Ectodermal cell (in vitro differentiated cells): ENCODE data around the gene LDLRAD3.
A peak's percentile ranks its signal among the peaks of the same experiment; 100 is the strongest.

Experiments used
- H3K27ac ChIP-seq: 2 replicates; pipeline ENCODE4 v1.7.0; 2013; ENCODE audit warnings: mild to moderate bottlenecking, low read depth, low read length; ENCODE audit not compliant: insufficient read depth, poor library complexity, severe bottlenecking
- H3K27me3 ChIP-seq: 2 replicates; pipeline ENCODE4 v1.7.0; 2013; ENCODE audit warnings: mild to moderate bottlenecking, low read length; ENCODE audit not compliant: insufficient read depth, control insufficient read depth, poor library complexity, severe bottlenecking
- H3K36me3 ChIP-seq: one replicate; pipeline ENCODE4 v1.7.0; 2013; ENCODE audit warnings: low read length; ENCODE audit not compliant: control insufficient read depth, insufficient read depth
- H3K4me1 ChIP-seq: one replicate; pipeline ENCODE4 v1.7.0; 2013; ENCODE audit warnings: low read length; ENCODE audit not compliant: control insufficient read depth, insufficient read depth
- H3K4me3 ChIP-seq: 2 replicates; pipeline ENCODE4 v1.7.0; 2013; ENCODE audit warnings: low read depth, low read length, control low read depth; ENCODE audit not compliant: insufficient read depth
- H3K9me3 ChIP-seq: 2 replicates; pipeline ENCODE4 v1.7.0; 2013; ENCODE audit warnings: mild to moderate bottlenecking, low read length, moderate library complexity; ENCODE audit not compliant: control insufficient read depth
- WGBS, 2 experiments: methylation state at CpG; one replicate each; pipeline ENCODE4 v1.1.7; 2013; ENCODE audit warnings: missing lambda C conversion rate in 2 of 2; 5-methylcytosine and 5-hydroxymethylcytosine counted together

The LDLRAD3 gene

GRCh38 chr11:35935390-35935789 lies 8.5 kb upstream of the LDLRAD3 start:
- Histone ChIP-seq H3K27me3 (no peaks in the 10 kb centered on the region), H3K36me3 (no peaks in the 10 kb centered on the region)
- 91 to 95% methylated on average over 1 of the region's 1 CpG for WGBS, 2 experiments

GRCh38 chr11:35937111-35937510 lies 6.8 kb upstream of the LDLRAD3 start:
- Histone ChIP-seq H3K27me3 (no peaks in the 10 kb centered on the region), H3K4me3 (no peak overlapping the region), H3K36me3 (no peaks in the 10 kb centered on the region), H3K9me3 (no peaks in the 10 kb centered on the region), H3K4me1 (peaks cover 5% of the 10 kb centered on the region), H3K27ac (no peak overlapping the region)
- 61% methylated on average over 3 of the region's 3 CpGs for WGBS, 2 experiments

More at GRCh38 chr11:35935390-35935789, 8.5 kb upstream of the LDLRAD3 start:
- Histone ChIP-seq H3K4me1 (peaks cover 5% of the 10 kb centered on the region), H3K4me3 (no peak overlapping the region), H3K9me3 (no peaks in the 10 kb centered on the region), H3K27ac (no peak overlapping the region)

GRCh38 chr11:35937700-35938099 lies 6.2 kb upstream of the LDLRAD3 start:
- Histone ChIP-seq H3K4me1 (peaks cover 5% of the 10 kb centered on the region), H3K36me3 (no peaks in the 10 kb centered on the region)
- 83 to 87% methylated on average over 6 of the region's 6 CpGs for WGBS, 2 experiments

DNA sequence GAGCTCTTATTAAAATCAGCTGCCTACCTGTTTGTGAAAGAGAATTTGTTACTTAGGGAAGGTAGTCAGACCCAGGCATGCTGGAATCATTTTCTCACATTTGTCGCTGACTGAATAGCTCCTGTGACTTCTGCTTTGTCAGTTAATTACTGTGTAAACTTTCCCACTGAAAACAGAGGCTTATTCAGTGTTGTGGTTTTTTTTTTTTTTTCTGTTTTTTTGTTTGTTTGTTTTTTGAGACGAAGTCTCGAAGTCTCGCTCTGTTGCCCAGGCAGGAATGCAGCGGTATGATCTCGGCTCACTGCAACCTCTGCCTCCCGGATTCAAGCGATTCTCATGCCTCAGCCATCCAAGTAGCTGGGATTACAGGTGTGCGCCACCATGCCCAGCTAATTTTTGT lies 5.6 kb upstream of the LDLRAD3 start:
- Histone ChIP-seq H3K4me1 (peaks cover 8% of the 10 kb centered on the region), H3K4me3 (no peak overlapping the region), H3K27ac (no peak overlapping the region), H3K36me3 (no peaks in the 10 kb centered on the region), H3K27me3 (peaks cover 3% of the 10 kb centered on the region), H3K9me3 (no peaks in the 10 kb centered on the region)
- WGBS, 2 experiments = 86% methylated on average over 9 of the region's 9 CpGs

More at GRCh38 chr11:35937700-35938099, 6.2 kb upstream of the LDLRAD3 start:
- H3K4me3 ChIP-seq = no peak overlapping the region
- no peak overlapping the region for H3K27ac ChIP-seq
- H3K27me3 ChIP-seq = no peaks in the 10 kb centered on the region
- no peaks in the 10 kb centered on the region for H3K9me3 ChIP-seq

DNA sequence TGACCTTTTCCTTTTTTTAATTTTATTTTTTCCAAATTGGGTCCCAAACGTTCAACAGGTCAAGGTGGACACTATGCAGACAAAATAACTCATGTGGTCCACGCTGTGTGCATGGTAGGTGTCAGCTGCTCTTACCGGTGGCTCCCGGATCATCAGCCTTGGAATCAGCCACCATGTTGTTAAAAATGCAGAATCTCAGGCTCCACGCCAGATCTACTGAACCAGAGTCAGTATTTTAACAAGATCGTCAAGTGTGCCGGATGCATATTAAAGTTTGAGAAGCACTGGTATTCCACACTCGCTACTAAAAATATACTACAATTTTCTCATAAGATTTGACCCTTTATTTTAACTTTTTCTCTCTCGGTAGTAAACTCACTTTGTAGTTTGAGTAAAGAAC lies 553 bp upstream of the LDLRAD3 start:
- no peaks in the 10 kb centered on the region for H3K36me3 ChIP-seq
- peaks cover 30% of the 10 kb centered on the region for H3K4me1 ChIP-seq
- H3K27ac ChIP-seq = peak overlapping the region; percentile 67
- peaks cover 5% of the 10 kb centered on the region for H3K27me3 ChIP-seq
- H3K9me3 ChIP-seq = no peaks in the 10 kb centered on the region
- WGBS, 2 experiments = 50 to 53% methylated on average over 9 of the region's 9 CpGs
- peak overlapping the region; percentile 72 for H3K4me3 ChIP-seq

- Histone ChIP-seq H3K27ac (peak overlapping the region; percentile 20), H3K27me3 (peaks cover 5% of the 10 kb centered on the region), H3K36me3 (no peaks in the 10 kb centered on the region), H3K4me3 (peak overlapping the region; percentile 72), H3K9me3 (no peaks in the 10 kb centered on the region), H3K4me1 (peaks cover 42% of the 10 kb centered on the region)
- 11 to 12% methylated on average over 32 of the region's 32 CpGs for WGBS, 2 experiments
Measured at GRCh38 chr11:35944503-35945136, 758 bp downstream of the LDLRAD3 start.

- H3K9me3 ChIP-seq = no peaks in the 10 kb centered on the region
- H3K4me3 ChIP-seq = peak overlapping the region; percentile 72
- H3K27ac ChIP-seq = no peak overlapping the region
- H3K36me3 ChIP-seq = no peaks in the 10 kb centered on the region
- 78 to 79% methylated on average over 2 of the region's 2 CpGs for WGBS, 2 experiments
- H3K27me3 ChIP-seq = peaks cover 5% of the 10 kb centered on the region
- peaks cover 45% of the 10 kb centered on the region for H3K4me1 ChIP-seq
Measured at GRCh38 chr11:35945137-35945518, 1.3 kb downstream of the LDLRAD3 start.

DNA sequence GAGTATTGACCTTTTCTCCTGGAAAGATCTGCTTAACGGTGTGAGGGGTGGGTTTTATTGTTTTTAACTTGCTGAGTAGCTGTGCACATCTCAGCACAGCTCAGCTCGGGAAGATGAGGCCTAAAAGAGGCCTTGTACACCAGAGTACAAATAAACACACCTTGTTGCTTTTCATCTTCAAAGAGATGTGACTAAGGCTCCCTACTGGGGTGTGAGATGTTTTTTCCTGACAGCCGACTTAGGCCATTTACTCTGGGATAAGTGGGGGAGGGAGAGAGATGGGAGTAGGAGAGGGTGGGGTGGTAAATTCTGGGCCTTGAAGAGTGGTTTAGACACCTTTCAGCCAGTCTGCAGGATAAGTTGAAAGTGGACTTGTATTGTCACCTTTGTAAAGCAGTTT lies 2.9 kb downstream of the LDLRAD3 start:
- Histone ChIP-seq H3K9me3 (no peaks in the 10 kb centered on the region), H3K27ac (no peak overlapping the region), H3K27me3 (peaks cover 5% of the 10 kb centered on the region), H3K4me1 (peaks cover 45% of the 10 kb centered on the region), H3K36me3 (no peaks in the 10 kb centered on the region), H3K4me3 (no peak overlapping the region)
- WGBS, 2 experiments = 45 to 56% methylated on average over 3 of the region's 3 CpGs

GRCh38 chr11:35947437-35947836 lies 3.6 kb downstream of the LDLRAD3 start:
- Histone ChIP-seq H3K9me3 (no peaks in the 10 kb centered on the region), H3K27me3 (peaks cover 5% of the 10 kb centered on the region), H3K4me3 (no peak overlapping the region), H3K4me1 (peaks cover 45% of the 10 kb centered on the region), H3K36me3 (no peaks in the 10 kb centered on the region), H3K27ac (no peak overlapping the region)
- 90 to 100% methylated on average over 4 of the region's 4 CpGs for WGBS, 2 experiments

GRCh38 chr11:35949242-35949641 lies 5.4 kb downstream of the LDLRAD3 start:
- no peak overlapping the region for H3K4me3 ChIP-seq
- no peaks in the 10 kb centered on the region for H3K36me3 ChIP-seq
- no peak overlapping the region for H3K27ac ChIP-seq
- no peaks in the 10 kb centered on the region for H3K27me3 ChIP-seq
- whole genome bisulfite sequencing, 2 experiments = 53 to 74% methylated on average over 2 to 3 of the region's 3 CpGs
- H3K4me1 ChIP-seq = peaks cover 40% of the 10 kb centered on the region
- H3K9me3 ChIP-seq = no peaks in the 10 kb centered on the region
